HL-60/S4 treated with phorbol 12-myristate 13-acetate at 8.2 ng/mL for 4 days and 3 days (cell line): Measurements from ENCODE around the gene LPIN2.

Experiments used
- in situ Hi-C: fragments of 300-500 bp; cut with MboI; formaldehyde crosslinking; loops from 2 replicates; pipeline ENCODE4 v1.15.0; 2022; ENCODE audit warnings: low sequenced_read_pairs

Gene LPIN2

GRCh38 chr18:2964361-2965010 is 48.5 kb downstream of the LPIN2 start:
- in situ Hi-C loops = no loop called here
